ENCODE data around the gene PPP6R3.

- TF ChIP-seq CTCF (IDR thresholded peaks at IDR 0.05) (no peak), POLR2A (IDR thresholded peaks at IDR 0.05) (no peak)
Observed at GRCh38 chr11:68539395-68539794, 78.8 kb downstream of the PPP6R3 start.

Measured in thyroid gland (tissue), 4 donors.